IPS-18a (cell line): ENCODE results near the gene VGLL2.

Experiments
- H3K27ac ChIP-seq: one replicate; pipeline ENCODE4 v1.5.1; 2013; ENCODE audit warnings: low read length
- H3K27me3 ChIP-seq: one replicate; pipeline ENCODE4 v1.6.1; 2013; ENCODE audit warnings: mild to moderate bottlenecking, low read length; ENCODE audit not compliant: control insufficient read depth, insufficient read depth
- H3K36me3 ChIP-seq: one replicate; pipeline ENCODE4 v1.6.1; 2013; ENCODE audit warnings: low read depth, low read length; ENCODE audit not compliant: control insufficient read depth
- H3K4me1 ChIP-seq: one replicate; pipeline ENCODE4 v1.6.1; 2013; ENCODE audit warnings: low read depth, low read length; ENCODE audit not compliant: control insufficient read depth
- H3K4me3 ChIP-seq: one replicate; pipeline ENCODE4 v1.5.1; 2013; ENCODE audit warnings: low read length
- H3K9ac ChIP-seq: one replicate; pipeline ENCODE4 v1.6.1; 2013; ENCODE audit warnings: mild to moderate bottlenecking, low read length, moderate library complexity
- H3K9me3 ChIP-seq: one replicate; pipeline ENCODE4 v1.6.1; 2013; ENCODE audit warnings: low read depth, low read length; ENCODE audit not compliant: control insufficient read depth

The VGLL2 gene

DNA sequence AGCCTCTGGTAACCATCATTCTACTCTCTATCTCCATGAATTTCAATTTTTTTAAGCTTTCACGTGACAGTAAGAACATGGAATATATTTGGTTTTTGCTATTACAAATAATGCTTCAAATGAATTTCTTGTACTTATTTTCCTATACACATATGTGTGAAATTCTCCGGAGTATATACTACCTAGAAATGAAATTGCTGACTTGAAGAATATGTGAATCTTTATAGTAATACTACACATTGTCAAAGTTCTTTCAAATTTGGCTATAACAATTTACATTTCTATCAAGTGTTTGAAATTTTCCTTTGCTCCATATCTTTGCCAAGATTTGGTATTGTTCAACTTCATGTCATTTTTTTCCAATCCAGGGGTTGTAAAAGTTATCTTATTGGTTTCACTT is 11.6 kb upstream of the VGLL2 start:
- H3K9ac ChIP-seq, result no peak overlapping the region
- H3K27ac ChIP-seq, result no peak overlapping the region
- no peak overlapping the region for H3K4me3 ChIP-seq
- H3K27me3 ChIP-seq, result no peaks in the 10 kb centered on the region
- H3K9me3 ChIP-seq, result no peaks in the 10 kb centered on the region
- no peaks in the 10 kb centered on the region for H3K36me3 ChIP-seq
- H3K4me1 ChIP-seq, result no peaks in the 10 kb centered on the region

DNA sequence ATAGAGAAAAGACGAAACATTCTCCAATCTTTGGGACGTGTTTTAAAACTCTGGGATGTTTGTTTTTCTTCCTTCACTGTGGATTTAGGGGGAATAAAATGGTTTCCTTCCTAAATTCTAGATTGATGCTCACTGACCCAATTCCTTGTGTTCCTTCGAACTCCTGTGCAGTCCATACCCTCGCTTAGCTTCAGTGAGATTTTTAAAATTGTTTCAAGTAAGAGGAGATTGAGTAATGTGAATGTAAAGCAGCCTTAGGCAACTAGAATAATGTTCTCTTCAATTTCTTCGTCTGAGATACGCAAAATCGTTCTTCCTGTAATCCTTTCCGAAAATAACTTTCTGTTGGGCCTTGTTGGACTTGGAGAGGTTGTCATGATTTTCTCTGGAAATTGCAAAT is 2.6 kb upstream of the VGLL2 start:
- peaks cover 13% of the 10 kb centered on the region for H3K4me1 ChIP-seq
- peaks cover 75% of the 10 kb centered on the region for H3K27me3 ChIP-seq
- no peaks in the 10 kb centered on the region for H3K36me3 ChIP-seq
- no peaks in the 10 kb centered on the region for H3K9me3 ChIP-seq
- no peak overlapping the region for H3K9ac ChIP-seq
- H3K4me3 ChIP-seq, result no peak overlapping the region
- H3K27ac ChIP-seq, result no peak overlapping the region

DNA sequence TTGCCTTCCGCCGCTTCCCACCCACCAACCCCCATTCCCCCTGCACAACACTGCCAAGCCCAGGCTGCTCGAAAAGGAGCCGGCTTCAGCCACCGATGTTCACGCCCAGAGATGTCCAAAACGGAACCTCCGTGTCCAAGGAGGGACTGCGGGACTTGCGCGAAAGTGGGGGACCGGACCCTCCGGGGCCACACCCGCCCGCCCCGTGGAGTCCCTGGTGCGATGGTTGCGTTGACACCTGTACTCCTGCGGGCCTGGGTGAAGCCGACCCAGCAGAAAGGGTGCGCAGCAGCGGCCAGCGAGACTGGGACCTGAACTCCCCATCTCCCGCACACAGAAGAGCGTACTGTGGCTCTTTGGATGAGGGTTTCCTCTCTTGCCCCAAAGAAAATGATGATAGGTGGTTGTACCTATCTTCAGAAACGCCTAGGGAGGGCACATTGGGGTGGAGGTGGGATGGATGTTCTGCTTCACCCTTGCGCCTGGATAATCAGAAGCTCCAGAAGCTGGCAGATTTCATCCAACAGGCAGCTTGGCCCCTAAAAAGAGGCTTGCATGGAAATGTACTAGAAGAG is 1.9 kb upstream of the VGLL2 start:
- Histone ChIP-seq H3K36me3 (no peaks in the 10 kb centered on the region), H3K27ac (no peak overlapping the region), H3K4me1 (peaks cover 13% of the 10 kb centered on the region), H3K9ac (no peak overlapping the region), H3K27me3 (peaks cover 81% of the 10 kb centered on the region), H3K4me3 (no peak overlapping the region), H3K9me3 (no peaks in the 10 kb centered on the region)

DNA sequence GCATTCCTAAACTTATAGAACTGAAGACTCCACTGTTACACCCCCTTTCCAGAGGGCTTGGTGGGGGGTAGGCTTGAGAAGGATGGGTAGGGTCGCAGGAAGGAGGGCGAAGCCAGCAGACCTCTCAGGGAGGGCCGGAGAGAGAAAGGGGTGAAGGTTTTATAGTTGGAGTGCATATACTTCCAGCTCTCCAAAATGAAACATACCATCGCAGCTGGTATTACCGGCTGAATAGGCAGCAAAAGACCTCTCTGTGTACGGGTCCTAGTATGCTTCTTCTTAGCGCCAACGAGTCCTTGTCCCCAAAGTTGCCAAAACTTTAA is 1.0 kb upstream of the VGLL2 start:
- H3K4me3 ChIP-seq, result peak overlapping the region; percentile 72
- H3K36me3 ChIP-seq, result no peaks in the 10 kb centered on the region
- H3K4me1 ChIP-seq, result peaks cover 13% of the 10 kb centered on the region
- peaks cover 90% of the 10 kb centered on the region for H3K27me3 ChIP-seq
- no peak overlapping the region for H3K9ac ChIP-seq
- H3K9me3 ChIP-seq, result no peaks in the 10 kb centered on the region
- H3K27ac ChIP-seq, result no peak overlapping the region

DNA sequence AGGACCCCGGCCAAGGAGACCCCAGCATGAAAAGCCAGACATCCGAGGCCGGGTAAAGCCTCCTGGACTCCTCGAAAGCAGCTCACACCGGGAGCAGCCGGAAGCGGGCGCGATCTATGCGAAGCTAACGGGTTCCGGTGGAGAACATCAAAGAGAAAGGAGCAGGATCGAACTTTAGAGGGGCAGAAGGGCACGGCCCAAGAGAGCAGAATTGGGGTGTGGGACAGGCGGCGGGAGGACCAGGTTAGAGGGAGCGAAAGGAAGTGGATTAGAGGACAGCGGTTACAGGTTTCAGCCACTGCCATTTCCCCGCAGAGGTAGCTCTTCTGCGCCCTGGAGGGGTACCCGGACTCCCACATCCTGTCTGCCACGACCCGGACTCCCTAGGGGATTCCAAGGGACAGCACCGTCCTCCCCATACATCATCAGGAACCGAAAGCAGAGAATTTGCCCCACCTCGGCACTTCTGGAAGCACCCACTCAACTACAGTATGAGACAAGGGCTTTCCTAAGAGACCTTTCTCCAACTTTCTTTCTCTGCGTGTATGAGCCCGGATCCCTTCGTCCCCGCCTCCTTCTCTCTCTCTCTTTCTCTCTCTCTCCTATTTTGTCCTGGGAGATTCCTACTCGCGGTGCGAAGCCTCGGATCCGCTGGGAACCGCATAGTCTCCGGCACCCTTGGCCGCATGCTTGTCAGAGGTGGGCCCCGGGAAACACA is 507 bp upstream of the VGLL2 start:
- H3K36me3 ChIP-seq, result no peaks in the 10 kb centered on the region
- H3K9ac ChIP-seq, result no peak overlapping the region
- H3K27me3 ChIP-seq, result peaks cover 95% of the 10 kb centered on the region
- peak overlapping the region; percentile 72 for H3K4me3 ChIP-seq
- H3K9me3 ChIP-seq, result no peaks in the 10 kb centered on the region
- H3K27ac ChIP-seq, result no peak overlapping the region
- peaks cover 13% of the 10 kb centered on the region for H3K4me1 ChIP-seq

DNA sequence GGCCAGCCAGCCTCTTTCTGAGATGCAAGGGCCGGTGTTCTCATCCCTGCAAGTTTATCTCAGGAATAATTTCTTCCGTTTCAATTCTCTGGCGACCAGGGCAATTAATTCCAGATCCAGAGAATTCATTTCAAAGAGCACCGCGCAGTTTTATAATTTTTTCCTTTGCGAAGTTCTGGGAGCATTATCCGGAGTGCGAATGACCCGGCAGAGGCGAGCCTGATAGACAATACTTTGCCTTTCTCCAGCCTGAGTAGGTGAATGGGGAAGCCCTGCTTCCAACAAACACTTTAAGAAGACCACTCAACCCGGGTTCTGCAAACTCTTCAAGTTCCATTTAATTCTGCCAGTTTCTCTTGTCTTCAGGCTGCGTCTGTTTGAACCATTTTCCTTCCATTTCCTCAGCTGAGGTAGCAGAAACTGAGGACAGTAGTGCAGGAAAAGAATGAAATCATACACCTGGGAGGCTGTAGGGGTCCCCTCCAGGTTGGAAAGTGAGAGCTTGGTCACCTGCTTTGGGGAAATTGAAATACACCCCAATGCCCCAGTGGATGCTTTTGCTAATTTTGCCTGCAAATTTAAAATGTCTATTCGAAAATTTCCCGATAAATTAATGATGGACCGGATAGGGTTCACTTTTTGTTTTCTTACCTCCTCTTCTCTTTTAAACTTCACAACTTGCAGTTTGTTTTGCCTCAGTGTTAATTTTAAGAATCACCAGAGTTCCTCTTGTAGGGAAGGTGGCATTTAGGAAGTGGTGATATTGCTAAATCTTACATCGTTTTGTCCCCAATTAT is 1.1 kb downstream of the VGLL2 start:
- Histone ChIP-seq H3K36me3 (no peaks in the 10 kb centered on the region), H3K4me1 (peaks cover 14% of the 10 kb centered on the region), H3K27me3 (peaks cover 99% of the 10 kb centered on the region), H3K9me3 (no peaks in the 10 kb centered on the region), H3K27ac (no peak overlapping the region), H3K4me3 (peak overlapping the region; percentile 68), H3K9ac (no peak overlapping the region)

DNA sequence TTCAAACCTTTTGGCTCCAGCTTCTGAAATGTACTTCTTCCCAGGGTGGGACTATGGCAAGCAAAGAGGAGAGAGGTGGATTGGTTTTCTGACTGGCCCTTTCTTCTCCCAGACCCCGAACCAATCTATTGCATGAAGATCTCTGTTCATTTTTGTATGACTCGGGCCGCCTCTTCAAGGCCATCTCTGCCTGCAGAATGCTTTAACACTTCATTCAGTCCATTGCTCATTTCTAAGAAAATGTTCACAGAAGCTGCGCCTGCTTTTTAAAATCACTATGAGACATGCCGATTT is 1.6 kb downstream of the VGLL2 start:
- no peaks in the 10 kb centered on the region for H3K9me3 ChIP-seq
- no peak overlapping the region for H3K9ac ChIP-seq
- H3K36me3 ChIP-seq, result no peaks in the 10 kb centered on the region
- peaks cover 17% of the 10 kb centered on the region for H3K4me1 ChIP-seq
- H3K27ac ChIP-seq, result no peak overlapping the region
- H3K27me3 ChIP-seq, result peaks cover 99% of the 10 kb centered on the region
- H3K4me3 ChIP-seq, result no peak overlapping the region

DNA sequence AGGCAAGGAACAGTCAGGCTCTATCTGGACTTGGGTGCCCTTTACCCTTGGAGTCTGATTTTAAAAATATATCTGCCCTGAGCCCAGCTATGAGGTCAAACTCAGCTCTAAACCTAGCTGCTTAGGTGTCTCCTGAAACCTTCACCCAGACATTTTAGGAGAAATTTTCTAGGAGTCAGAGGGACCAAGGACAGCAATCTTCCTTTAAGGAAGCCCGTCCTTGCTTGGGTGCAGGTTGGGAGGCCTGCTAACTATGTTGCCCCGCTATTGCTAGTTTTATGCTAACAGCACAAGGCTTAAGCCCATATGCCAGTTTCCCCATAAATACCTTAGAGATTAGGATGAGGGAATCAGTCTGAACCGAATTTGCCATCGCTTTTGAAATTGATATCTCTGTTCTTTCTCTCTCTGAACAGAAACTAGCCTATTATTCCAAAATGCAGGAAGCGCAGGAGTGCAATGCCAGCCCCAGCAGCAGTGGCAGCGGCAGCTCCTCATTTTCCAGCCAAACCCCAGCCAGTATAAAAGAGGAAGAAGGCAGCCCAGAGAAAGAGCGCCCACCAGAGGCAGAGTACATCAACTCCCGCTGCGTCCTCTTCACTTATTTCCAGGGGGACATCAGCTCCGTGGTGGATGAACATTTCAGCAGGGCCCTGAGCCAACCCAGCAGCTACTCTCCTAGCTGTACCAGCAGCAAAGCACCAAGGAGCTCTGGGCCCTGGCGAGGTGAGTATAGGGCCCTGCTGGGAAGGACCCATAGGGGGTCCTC is 2.6 kb downstream of the VGLL2 start:
- Histone ChIP-seq H3K36me3 (no peaks in the 10 kb centered on the region), H3K27ac (no peak overlapping the region), H3K9me3 (no peaks in the 10 kb centered on the region), H3K27me3 (peaks cover 99% of the 10 kb centered on the region), H3K4me1 (peaks cover 21% of the 10 kb centered on the region), H3K9ac (no peak overlapping the region), H3K4me3 (no peak overlapping the region)

DNA sequence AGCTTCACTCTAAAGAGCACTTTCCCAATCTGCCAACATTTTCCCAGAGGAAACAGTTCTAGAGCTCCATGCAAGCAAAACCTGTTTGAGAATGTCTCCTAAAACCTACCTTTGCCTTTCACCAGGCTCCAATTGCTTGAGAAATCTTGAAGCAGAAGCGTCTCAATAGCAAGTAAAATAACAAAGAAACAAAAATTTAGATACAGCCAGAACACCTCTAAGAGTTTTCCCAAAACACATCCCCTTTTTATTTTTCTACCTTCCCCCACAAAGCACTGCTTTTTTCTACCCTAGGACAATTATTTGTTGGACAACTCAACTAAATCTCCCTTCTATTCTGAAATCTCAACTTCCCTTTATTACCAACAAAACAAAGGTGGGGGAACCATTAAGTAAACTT is 3.6 kb downstream of the VGLL2 start:
- H3K4me3 ChIP-seq, result no peak overlapping the region
- peaks cover 21% of the 10 kb centered on the region for H3K4me1 ChIP-seq
- H3K27me3 ChIP-seq, result peaks cover 99% of the 10 kb centered on the region

DNA sequence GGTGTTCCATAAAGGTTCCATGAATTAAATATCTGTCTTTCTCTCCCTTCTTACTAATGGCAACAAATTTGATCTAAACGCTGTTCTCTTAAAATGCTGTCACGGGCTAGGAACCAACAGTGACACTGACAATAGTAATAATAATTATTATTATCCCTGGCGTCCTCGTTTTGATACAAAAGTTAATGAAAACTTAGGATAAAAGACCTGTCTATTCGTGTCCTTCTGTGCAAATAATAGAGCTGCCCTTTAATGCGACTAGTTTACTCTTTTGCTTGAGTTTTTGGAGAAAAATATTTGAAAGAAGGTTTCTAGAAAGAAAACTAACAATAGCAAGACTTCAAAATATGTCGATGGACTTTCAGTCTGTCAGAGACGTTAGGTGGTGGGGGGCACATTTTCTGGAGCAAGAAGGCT is 4.3 kb downstream of the VGLL2 start:
- Histone ChIP-seq H3K4me3 (peak overlapping the region; percentile 58), H3K36me3 (no peaks in the 10 kb centered on the region), H3K4me1 (peaks cover 16% of the 10 kb centered on the region), H3K27ac (no peak overlapping the region), H3K27me3 (peaks cover 99% of the 10 kb centered on the region), H3K9ac (no peak overlapping the region), H3K9me3 (no peaks in the 10 kb centered on the region)

More for the DNA sequence above, 3.6 kb downstream of the VGLL2 start:
- no peak overlapping the region for H3K9ac ChIP-seq
- no peaks in the 10 kb centered on the region for H3K36me3 ChIP-seq
- H3K9me3 ChIP-seq, result no peaks in the 10 kb centered on the region
- H3K27ac ChIP-seq, result no peak overlapping the region

DNA sequence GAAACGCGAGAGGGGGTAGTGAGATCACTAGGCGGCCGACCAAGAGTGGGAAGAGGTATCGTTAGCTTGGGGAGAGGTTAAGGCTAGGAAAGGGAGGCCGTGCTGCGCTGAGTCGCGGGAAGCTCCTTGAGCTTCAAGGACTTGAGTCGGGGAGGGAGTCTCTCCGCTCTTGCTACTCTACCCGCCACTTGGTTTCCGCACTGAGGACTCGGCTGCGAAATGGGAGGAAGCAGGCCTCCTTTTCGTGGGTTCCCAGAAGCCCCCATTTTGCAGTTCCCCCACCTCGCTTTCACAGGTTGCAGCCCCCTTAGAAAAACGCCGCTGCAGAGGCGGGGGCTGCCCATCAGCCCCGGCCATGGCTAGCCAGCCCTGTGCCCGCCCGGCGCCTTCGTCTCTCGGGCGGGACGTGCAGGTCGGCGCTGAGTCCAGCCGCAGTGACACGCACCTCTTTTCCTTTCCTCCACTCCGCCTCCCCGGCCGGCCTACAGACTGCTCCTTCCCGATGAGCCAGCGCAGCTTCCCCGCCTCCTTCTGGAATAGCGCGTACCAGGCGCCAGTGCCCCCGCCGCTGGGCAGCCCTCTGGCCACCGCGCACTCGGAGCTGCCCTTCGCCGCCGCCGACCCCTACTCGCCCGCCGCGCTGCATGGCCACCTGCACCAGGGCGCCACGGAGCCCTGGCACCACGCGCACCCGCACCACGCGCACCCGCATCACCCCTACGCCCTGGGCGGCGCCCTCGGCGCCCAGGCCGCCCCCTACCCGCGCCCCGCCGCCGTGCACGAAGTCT is 4.9 kb downstream of the VGLL2 start:
- Histone ChIP-seq H3K27ac (no peak overlapping the region), H3K36me3 (no peaks in the 10 kb centered on the region), H3K4me3 (peak overlapping the region; percentile 58), H3K9me3 (no peaks in the 10 kb centered on the region), H3K27me3 (peaks cover 96% of the 10 kb centered on the region), H3K4me1 (peaks cover 16% of the 10 kb centered on the region), H3K9ac (no peak overlapping the region)
